Activated naive CD4-positive, alpha-beta T cell treated with anti-CD3 and anti-CD28 coated beads for 36 hours (primary cell): ENCODE measurements around the gene RXRA. TPM values are rescaled to one million over a fixed set of nuclear protein-coding genes. Genes with fewer than 3 reads are reported as not detected.

Experiments used
- CTCF ChIA-PET: fragments of 350-600 bp; sonication (Branson Sonifier 250); formaldehyde crosslinking; loops from one replicate; lab custom pipeline; 2021; ENCODE audit warnings: antibody characterized with exemption; lab: Charles Lee
- DNase-seq: peaks from one replicate; pipeline ENCODE4 v3.0.0-alpha.2; 2020
- H3K27ac Mint-ChIP-seq: one replicate; pipeline ENCODE4 v1.8.0; 2021; ENCODE audit warnings: mild to moderate bottlenecking, mixed read lengths
- H3K27me3 Mint-ChIP-seq: one replicate; pipeline ENCODE4 v1.8.0; 2021; ENCODE audit warnings: low read depth, mixed read lengths
- H3K36me3 Mint-ChIP-seq: one replicate; pipeline ENCODE4 v1.8.0; 2021; ENCODE audit warnings: low read depth, mixed read lengths
- H3K4me1 Mint-ChIP-seq: one replicate; pipeline ENCODE4 v1.8.0; 2021; ENCODE audit warnings: low read depth, mixed read lengths
- H3K4me3 Mint-ChIP-seq: one replicate; pipeline ENCODE4 v1.8.0; 2021; ENCODE audit warnings: mild to moderate bottlenecking, moderate library complexity, mixed read lengths
- H3K9me3 Mint-ChIP-seq: one replicate; pipeline ENCODE4 v1.8.0; 2021; ENCODE audit warnings: mixed read lengths
- intact Hi-C: fragments of 100-400 bp; cut with micrococcal nuclease; formaldehyde crosslinking; loops from one replicate; pipeline ENCODE4 v1.15.1; 2023
- total RNA-seq, 2 experiments: library from RNA; stranded (reverse); gene quantifications; one replicate each; pipeline ENCODE4 v1.2.3, GENCODE V29; 2021

The RXRA gene
- total RNA-seq, 2 experiments from 2014 or later: 2.1 to 2.2 TPM

GRCh38 chr9:134393582-134394280, 67.5 kb downstream of the RXRA start:
- CTCF ChIA-PET: interaction anchor here (0.6 kb wide), 1 partner anchor 12 kb away, joined by 3 read pairs; no protein-coding TSS in a partner anchor
- Mint-ChIP-seq H3K27ac (peak overlapping the region; percentile 22), H3K27me3 (no peaks in the 10 kb centered on the region), H3K36me3 (no peaks in the 10 kb centered on the region), H3K4me3 (no peak overlapping the region), H3K4me1 (peaks cover 59% of the 10 kb centered on the region), H3K9me3 (peaks cover 5% of the 10 kb centered on the region)
- intact Hi-C loops: loop anchor here (10.0 kb wide), 1 partner anchor 689 kb away; no protein-coding TSS in a partner anchor
- peak; percentile 43 for DNase-seq

GRCh38 chr9:134395002-134395517, 68.8 kb downstream of the RXRA start:
- no peaks in the 10 kb centered on the region for H3K36me3 Mint-ChIP-seq
- H3K9me3 Mint-ChIP-seq: peaks cover 10% of the 10 kb centered on the region
- H3K27me3 Mint-ChIP-seq: no peaks in the 10 kb centered on the region
- intact Hi-C loops: loop anchor here (10.0 kb wide), 1 partner anchor 690 kb away; no protein-coding TSS in a partner anchor
- H3K27ac Mint-ChIP-seq: no peak overlapping the region
- no peak overlapping the region for H3K4me3 Mint-ChIP-seq
- CTCF ChIA-PET: interaction anchor here (1.6 kb wide), 1 partner anchor 48 kb away, joined by 7 read pairs; no protein-coding TSS in a partner anchor
- H3K4me1 Mint-ChIP-seq: peaks cover 59% of the 10 kb centered on the region
- no peak for DNase-seq

DNA sequence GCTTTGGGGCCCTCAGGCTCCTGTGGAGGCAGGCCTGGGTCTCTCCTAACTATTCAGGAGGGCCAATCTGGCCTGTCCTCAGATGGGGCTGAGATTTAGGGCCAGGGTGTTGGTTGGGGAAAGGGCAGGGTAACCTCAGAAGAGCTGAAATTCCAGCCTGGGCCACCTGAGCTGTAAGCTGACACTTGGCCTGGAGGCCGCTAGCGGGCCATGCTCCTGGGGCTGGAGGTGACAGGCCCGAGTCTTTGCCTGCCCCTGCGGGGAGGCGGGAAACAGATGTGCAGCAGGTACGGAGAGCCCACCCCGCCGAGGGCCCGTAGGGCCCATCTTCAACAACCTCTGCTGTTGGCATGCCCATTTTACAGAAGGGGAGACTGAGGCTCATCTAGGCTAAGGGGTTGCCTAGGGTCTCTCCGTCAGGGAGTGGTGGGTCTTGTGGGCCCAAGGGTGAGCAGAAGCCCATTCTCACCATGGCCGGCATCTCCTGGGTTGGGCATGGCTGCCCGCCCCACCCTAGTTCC, 69.5 kb downstream of the RXRA start:
- no peak overlapping the region for H3K4me3 Mint-ChIP-seq
- H3K9me3 Mint-ChIP-seq: peaks cover 10% of the 10 kb centered on the region
- no peak for DNase-seq
- CTCF ChIA-PET: interaction anchor here (1.4 to 1.6 kb wide), 2 partner anchors 13 to 47 kb away, joined by 3 to 7 read pairs; no protein-coding TSS in a partner anchor
- H3K27ac Mint-ChIP-seq: peak overlapping the region; percentile 84
- intact Hi-C loops: loop anchor here (2.0 to 10.0 kb wide), 2 partner anchors 329 to 691 kb away; no protein-coding TSS in a partner anchor
- H3K36me3 Mint-ChIP-seq: no peaks in the 10 kb centered on the region
- no peaks in the 10 kb centered on the region for H3K27me3 Mint-ChIP-seq
- peaks cover 51% of the 10 kb centered on the region for H3K4me1 Mint-ChIP-seq

DNA sequence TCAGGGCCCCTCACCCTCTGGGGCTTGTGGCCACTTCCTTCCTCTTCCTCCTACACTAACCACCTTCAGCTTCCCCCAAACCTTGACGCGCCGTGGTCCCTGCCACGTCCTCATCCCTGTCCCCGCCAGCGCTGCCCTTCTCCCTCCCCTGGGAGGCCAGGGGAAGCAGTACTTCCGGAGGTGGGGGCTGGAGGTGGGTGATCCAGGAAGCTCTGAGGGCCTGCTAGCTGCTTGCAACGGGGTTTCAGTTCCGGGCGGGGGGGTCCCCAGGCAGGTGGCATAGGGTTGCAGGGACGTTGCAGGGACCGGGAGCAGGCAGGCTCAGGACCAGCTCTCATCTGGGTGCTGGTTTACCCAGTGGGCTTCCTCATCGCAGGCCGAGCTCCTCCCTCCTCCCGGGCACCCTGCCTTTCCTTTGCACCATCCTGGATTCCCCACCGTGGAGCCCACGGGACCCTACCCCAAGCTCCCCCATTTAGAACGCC, 70.0 kb downstream of the RXRA start:
- Mint-ChIP-seq H3K27me3 (no peaks in the 10 kb centered on the region), H3K36me3 (no peaks in the 10 kb centered on the region), H3K9me3 (peaks cover 10% of the 10 kb centered on the region), H3K4me1 (peaks cover 47% of the 10 kb centered on the region), H3K4me3 (peak overlapping the region; percentile 61), H3K27ac (peak overlapping the region; percentile 84)
- CTCF ChIA-PET: interaction anchor here (0.7 to 1.6 kb wide), 4 partner anchors 14 to 47 kb away, joined by 3 to 7 read pairs (median 3); no protein-coding TSS in a partner anchor
- DNase-seq: peak; percentile 85
- intact Hi-C loops: loop anchor here (2.0 to 10.0 kb wide), 2 partner anchors 329 to 691 kb away; no protein-coding TSS in a partner anchor

- peak; percentile 87 for DNase-seq
- H3K27ac Mint-ChIP-seq: peak overlapping the region; percentile 84
- H3K36me3 Mint-ChIP-seq: no peaks in the 10 kb centered on the region
- CTCF ChIA-PET: interaction anchor here (0.7 to 1.6 kb wide), 4 partner anchors 14 to 46 kb away, joined by 3 to 7 read pairs (median 3); no protein-coding TSS in a partner anchor
- peak overlapping the region; percentile 61 for H3K4me3 Mint-ChIP-seq
- intact Hi-C loops: loop anchor here (2.0 to 10.0 kb wide), 2 partner anchors 330 to 692 kb away; no protein-coding TSS in a partner anchor
- peaks cover 10% of the 10 kb centered on the region for H3K9me3 Mint-ChIP-seq
- no peaks in the 10 kb centered on the region for H3K27me3 Mint-ChIP-seq
- H3K4me1 Mint-ChIP-seq: peaks cover 42% of the 10 kb centered on the region
Observed at GRCh38 chr9:134396825-134397224, 70.6 kb downstream of the RXRA start.

- Mint-ChIP-seq H3K36me3 (no peaks in the 10 kb centered on the region), H3K27ac (no peak overlapping the region), H3K4me1 (peaks cover 30% of the 10 kb centered on the region), H3K9me3 (peaks cover 10% of the 10 kb centered on the region), H3K27me3 (no peaks in the 10 kb centered on the region), H3K4me3 (no peak overlapping the region)
- intact Hi-C loops: loop anchor here (10.0 kb wide), 1 partner anchor 694 kb away; no protein-coding TSS in a partner anchor
- no peak for DNase-seq
- CTCF ChIA-PET: interaction anchor here (0.6 kb wide), 1 partner anchor 22 kb away, joined by 3 read pairs; no protein-coding TSS in a partner anchor
Observed at GRCh38 chr9:134398756-134399155, 72.5 kb downstream of the RXRA start.

- no peaks in the 10 kb centered on the region for H3K27me3 Mint-ChIP-seq
- peak; percentile 34 for DNase-seq
- H3K36me3 Mint-ChIP-seq: no peaks in the 10 kb centered on the region
- H3K4me1 Mint-ChIP-seq: peaks cover 34% of the 10 kb centered on the region
- no peak overlapping the region for H3K4me3 Mint-ChIP-seq
- CTCF ChIA-PET: no interaction called here
- intact Hi-C loops: loop anchor here (10.0 kb wide), 1 partner anchor 695 kb away; no protein-coding TSS in a partner anchor
- no peak overlapping the region for H3K27ac Mint-ChIP-seq
- peaks cover 5% of the 10 kb centered on the region for H3K9me3 Mint-ChIP-seq
Observed at GRCh38 chr9:134399435-134400056, 73.3 kb downstream of the RXRA start.

DNA sequence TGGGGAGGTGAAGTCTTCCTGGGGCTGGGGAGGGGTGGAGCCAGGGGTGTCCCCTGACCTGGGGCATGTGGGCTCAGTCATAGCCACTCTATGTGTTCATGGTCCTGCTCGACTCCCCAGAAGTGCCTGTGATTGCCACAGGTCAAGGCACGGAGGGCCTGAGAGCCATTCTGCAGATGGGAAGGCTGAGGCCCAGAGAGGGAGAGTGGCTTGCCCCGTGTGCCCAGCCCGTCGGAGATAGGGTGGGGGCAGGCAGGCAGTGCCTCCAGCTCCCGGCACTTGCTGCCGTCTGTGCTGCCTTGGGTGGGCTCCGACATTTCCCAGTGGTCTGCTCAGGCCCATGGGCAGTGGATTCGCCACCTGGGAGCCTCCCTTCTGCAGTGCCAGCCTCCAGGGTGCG, 74.0 kb downstream of the RXRA start:
- CTCF ChIA-PET: no interaction called here
- Mint-ChIP-seq H3K27me3 (peaks cover 2% of the 10 kb centered on the region), H3K27ac (no peak overlapping the region), H3K4me3 (no peak overlapping the region), H3K36me3 (no peaks in the 10 kb centered on the region), H3K9me3 (peaks cover 5% of the 10 kb centered on the region), H3K4me1 (peaks cover 38% of the 10 kb centered on the region)
- DNase-seq: no peak
- intact Hi-C loops: no loop called here

- no peak overlapping the region for H3K27ac Mint-ChIP-seq
Observed at GRCh38 chr9:134401391-134401790, 75.1 kb downstream of the RXRA start.

DNA sequence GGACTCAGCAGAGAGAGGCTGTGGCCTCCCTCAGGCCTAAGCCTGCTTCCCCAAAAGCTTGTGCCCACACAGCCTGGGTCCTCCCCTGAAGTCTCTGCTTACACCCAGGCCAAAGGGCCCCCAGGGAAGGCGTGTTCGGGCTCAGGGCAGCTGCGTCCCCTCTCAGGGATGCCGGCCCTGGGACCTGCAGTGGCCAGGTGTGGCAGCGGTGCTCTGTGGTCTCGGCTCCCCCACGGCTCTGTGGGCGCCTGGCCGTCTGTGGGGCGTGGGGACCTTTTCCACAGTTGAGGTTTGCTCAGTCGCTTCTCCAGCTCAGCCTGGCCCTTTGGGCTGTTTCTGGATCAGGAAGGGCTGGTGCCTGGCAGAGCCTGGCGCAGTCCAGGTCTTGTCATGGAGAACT, 75.9 kb downstream of the RXRA start:
- H3K27ac Mint-ChIP-seq: no peak overlapping the region
- intact Hi-C loops: no loop called here
- no peak overlapping the region for H3K4me3 Mint-ChIP-seq
- no peak for DNase-seq
- CTCF ChIA-PET: no interaction called here
- peaks cover 41% of the 10 kb centered on the region for H3K4me1 Mint-ChIP-seq
- peaks cover 6% of the 10 kb centered on the region for H3K27me3 Mint-ChIP-seq
- peaks cover 5% of the 10 kb centered on the region for H3K9me3 Mint-ChIP-seq
- H3K36me3 Mint-ChIP-seq: no peaks in the 10 kb centered on the region

More at GRCh38 chr9:134401391-134401790, 75.1 kb downstream of the RXRA start:
- intact Hi-C loops: no loop called here
- Mint-ChIP-seq H3K4me1 (peaks cover 41% of the 10 kb centered on the region), H3K36me3 (no peaks in the 10 kb centered on the region), H3K27me3 (peaks cover 6% of the 10 kb centered on the region), H3K4me3 (no peak overlapping the region), H3K9me3 (peaks cover 5% of the 10 kb centered on the region)
- no peak for DNase-seq
- CTCF ChIA-PET: no interaction called here

- Mint-ChIP-seq H3K4me1 (peaks cover 36% of the 10 kb centered on the region), H3K36me3 (no peaks in the 10 kb centered on the region), H3K27ac (no peak overlapping the region), H3K4me3 (no peak overlapping the region), H3K27me3 (peaks cover 6% of the 10 kb centered on the region), H3K9me3 (peaks cover 5% of the 10 kb centered on the region)
- intact Hi-C loops: no loop called here
- CTCF ChIA-PET: interaction anchor here (1.0 to 1.1 kb wide), 2 partner anchors 21 to 46 kb away, joined by 3 read pairs; no protein-coding TSS in a partner anchor
- no peak for DNase-seq
Observed at GRCh38 chr9:134403292-134403681, 77.0 kb downstream of the RXRA start.
